ENCODE results near the gene AFG1L.

The AFG1L gene

DNA sequence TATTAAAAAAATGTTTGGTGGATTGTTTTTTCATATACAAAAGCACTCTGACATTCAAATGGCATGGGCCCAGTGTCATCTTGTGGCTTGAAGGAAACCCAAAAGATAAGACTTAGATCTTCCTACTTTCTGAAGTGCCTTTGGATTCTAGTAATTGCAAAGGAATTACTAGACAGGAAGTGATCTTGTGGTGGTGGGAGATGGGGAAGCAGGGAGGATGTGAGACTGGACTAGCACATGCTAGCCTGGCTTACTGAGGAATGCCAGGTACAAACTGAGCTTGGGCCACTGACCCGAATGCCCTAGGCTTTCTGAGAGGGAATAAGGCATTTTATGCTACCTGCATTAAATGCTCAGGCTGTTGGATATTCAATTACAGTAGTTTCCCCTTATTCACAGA lies 59.0 kb downstream of the AFG1L start:
- Histone ChIP-seq H3K9ac (ENCODE audit: low read depth, low read length) (no peak overlapping the region), H3K36me3 (ENCODE audit: insufficient read depth, low read length) (no peaks in the 10 kb centered on the region), H3K4me1 (ENCODE audit: insufficient read depth, low read length) (no peaks in the 10 kb centered on the region)

DNA sequence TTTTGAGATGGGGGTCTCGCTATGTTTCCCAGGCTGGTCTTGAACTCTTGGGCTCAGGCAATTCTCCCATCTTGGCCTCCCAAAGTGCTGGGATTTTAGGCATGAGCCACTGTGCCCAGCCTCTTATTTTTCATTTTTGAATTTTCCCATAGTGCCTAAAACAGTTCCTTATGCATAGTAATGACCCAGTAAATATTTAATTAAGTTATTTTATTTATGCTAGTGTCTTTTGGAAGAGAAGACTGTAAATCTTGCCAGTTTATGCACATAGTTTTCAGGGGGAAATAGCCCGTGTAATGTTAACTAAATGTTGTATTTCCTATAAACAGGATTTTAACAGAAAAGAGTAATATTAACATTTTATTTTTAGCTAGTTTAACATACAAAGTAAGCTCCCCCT lies 60.3 kb downstream of the AFG1L start:
- Histone ChIP-seq H3K36me3 (ENCODE audit: insufficient read depth, low read length) (no peaks in the 10 kb centered on the region), H3K4me1 (ENCODE audit: insufficient read depth, low read length) (no peaks in the 10 kb centered on the region), H3K9me3 (ENCODE audit: control insufficient read depth, insufficient read depth, low read length) (no peaks in the 10 kb centered on the region), H3K9ac (ENCODE audit: low read depth, low read length) (no peak overlapping the region)

More for the DNA sequence above, 59.0 kb downstream of the AFG1L start:
- no peaks in the 10 kb centered on the region for H3K9me3 ChIP-seq (ENCODE audit: control insufficient read depth, insufficient read depth, low read length)

DNA sequence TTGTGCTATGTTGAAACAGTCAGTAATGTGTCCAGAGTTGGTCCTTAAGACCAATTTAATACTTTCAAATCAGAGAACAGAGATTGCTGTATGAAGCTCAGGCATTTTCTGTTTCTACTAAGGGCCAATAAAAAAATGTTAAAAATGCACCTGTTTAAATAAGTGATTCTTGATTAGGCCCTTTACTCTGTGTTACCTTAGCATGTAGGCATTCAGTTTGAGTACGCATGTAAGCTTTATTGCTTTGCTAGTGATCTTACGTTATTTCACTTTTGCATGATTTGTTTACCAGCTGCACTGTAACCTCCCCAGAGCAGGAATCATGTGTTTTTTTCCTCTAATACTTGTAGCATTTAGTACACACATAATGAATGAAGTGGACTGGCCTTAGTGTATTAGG lies 61.0 kb downstream of the AFG1L start:
- Histone ChIP-seq H3K9ac (ENCODE audit: low read depth, low read length) (no peak overlapping the region), H3K4me1 (ENCODE audit: insufficient read depth, low read length) (no peaks in the 10 kb centered on the region), H3K9me3 (ENCODE audit: control insufficient read depth, insufficient read depth, low read length) (no peaks in the 10 kb centered on the region), H3K36me3 (ENCODE audit: insufficient read depth, low read length) (no peaks in the 10 kb centered on the region)

DNA sequence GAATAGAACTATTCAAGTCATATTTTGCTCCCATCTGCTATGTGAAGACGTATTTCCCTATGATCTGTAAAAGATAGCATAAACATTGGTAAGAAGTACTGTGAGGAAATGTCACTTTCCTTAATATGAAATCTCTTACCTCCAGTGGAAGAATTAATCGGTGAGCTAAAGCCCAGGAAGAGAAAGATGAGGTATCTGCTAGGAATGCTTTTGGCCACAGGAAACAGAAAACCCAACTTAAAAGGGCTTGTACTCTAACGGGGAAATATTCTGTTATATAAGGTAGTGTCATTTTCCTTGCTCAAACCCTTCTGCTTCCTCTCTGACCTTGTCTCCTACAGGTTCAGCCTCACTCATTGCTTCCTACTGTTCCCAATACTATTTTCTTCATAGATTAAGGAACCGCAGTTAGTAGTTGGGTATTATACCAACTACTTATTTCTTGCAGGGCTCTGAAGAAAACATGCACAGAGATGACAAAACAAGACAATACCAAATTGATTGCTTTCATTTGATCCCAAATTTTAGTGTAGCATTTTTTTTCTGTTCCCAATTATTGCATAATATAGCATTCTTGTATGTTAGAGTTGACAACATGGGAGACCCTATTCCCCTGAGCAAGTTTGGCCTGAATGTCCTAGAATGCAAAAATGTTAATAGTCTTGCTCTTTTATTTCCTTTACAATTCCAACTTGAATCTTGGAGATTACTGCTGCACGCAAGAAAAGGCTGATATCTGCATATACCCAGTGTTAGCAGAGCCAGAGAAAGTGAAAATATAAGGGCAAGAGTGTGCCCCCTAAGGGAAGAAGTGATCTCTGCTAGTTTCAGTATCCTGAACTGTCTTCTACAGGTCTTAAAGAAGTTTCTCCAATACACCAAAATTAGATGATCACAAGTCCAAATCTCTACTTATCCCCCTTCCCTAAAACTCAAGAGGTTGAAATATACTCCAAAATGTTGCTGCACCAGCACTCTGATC lies 65.3 kb downstream of the AFG1L start:
- Histone ChIP-seq H3K9ac (ENCODE audit: low read depth, low read length) (no peak overlapping the region), H3K36me3 (ENCODE audit: insufficient read depth, low read length) (no peaks in the 10 kb centered on the region), H3K4me1 (ENCODE audit: insufficient read depth, low read length) (no peaks in the 10 kb centered on the region; the same call in 1 of the 2 replicates), H3K9me3 (ENCODE audit: control insufficient read depth, insufficient read depth, low read length) (no peaks in the 10 kb centered on the region)

DNA sequence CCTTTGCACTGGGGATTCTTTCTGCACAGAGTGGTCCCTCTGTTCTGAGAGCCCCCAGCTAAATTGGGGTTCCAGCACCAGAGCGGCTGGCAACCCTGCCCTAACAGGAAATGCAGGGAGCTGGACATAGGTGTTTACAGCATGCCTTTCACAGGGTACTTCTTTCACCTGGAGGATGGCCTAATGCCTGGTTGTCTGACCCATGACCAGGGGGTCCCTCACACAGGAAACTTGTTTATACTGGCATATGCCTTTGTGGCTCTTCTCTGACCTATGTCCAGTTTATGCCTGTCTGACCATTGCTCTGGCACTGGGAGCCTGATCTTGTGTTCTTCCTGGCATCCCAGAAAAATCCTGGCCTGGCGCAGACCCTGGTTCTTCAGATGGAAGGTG lies 66.1 kb downstream of the AFG1L start:
- H3K9me3 ChIP-seq (ENCODE audit: control insufficient read depth, insufficient read depth, low read length): no peaks in the 10 kb centered on the region
- no peak overlapping the region for H3K9ac ChIP-seq (ENCODE audit: low read depth, low read length)
- no peaks in the 10 kb centered on the region for H3K36me3 ChIP-seq (ENCODE audit: insufficient read depth, low read length)
- peaks cover 4% of the 10 kb centered on the region; the same call in 1 of the 2 replicates for H3K4me1 ChIP-seq (ENCODE audit: insufficient read depth, low read length)

DNA sequence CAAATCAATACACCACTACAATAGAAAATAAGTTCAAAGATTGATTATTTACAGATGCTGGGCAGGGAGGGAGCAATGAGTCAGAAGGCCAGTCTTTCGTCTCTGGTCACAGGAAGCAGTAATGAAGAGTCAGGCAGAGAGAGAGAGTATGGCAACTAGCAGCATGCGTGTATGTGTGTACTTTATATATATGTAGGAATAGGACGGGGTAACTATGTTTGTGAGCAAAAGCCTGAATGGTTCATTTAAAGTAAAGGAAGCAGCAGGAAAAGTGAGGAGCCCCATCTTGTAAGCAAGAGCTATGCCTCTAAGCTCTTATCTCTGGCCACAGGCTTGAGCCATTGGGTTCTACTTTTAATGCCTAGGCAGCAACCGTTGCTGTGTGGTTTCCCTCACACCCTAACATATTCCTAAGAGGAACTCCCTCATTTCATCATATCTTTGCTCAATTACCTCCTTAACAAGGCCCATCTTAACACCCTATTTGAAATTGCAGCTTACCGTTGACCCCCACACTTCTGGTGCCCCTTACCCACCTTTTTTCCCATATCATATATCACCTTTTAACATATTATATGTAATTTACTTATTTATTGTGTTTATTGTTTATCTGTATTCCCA lies 66.6 kb downstream of the AFG1L start:
- Histone ChIP-seq H3K9me3 (ENCODE audit: control insufficient read depth, insufficient read depth, low read length) (no peaks in the 10 kb centered on the region), H3K4me1 (ENCODE audit: insufficient read depth, low read length) (peaks cover 4% of the 10 kb centered on the region; the same call in 1 of the 2 replicates), H3K9ac (ENCODE audit: low read depth, low read length) (no peak overlapping the region), H3K36me3 (ENCODE audit: insufficient read depth, low read length) (no peaks in the 10 kb centered on the region)

DNA sequence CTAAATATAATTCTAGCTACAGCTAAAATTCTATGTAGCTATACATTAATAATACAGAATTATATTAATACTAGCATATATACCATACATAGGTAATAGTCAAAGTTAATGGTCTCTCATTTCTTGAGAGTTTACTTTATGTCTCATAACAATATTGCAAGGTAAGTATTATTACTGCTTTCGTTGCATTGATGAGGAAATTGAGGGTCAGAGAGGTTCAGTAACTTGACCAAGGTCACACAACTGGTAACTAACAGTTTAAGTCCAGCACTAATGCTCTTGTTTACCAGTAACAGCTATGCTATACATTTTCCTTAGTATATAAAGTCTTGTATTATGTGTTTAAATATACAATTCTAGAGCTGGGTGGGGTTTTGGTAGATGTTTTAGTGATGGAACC lies 67.6 kb downstream of the AFG1L start:
- Histone ChIP-seq H3K9me3 (ENCODE audit: control insufficient read depth, insufficient read depth, low read length) (no peaks in the 10 kb centered on the region), H3K9ac (ENCODE audit: low read depth, low read length) (no peak overlapping the region), H3K4me1 (ENCODE audit: insufficient read depth, low read length) (peaks cover 4% of the 10 kb centered on the region; the same call in 1 of the 2 replicates), H3K36me3 (ENCODE audit: insufficient read depth, low read length) (no peaks in the 10 kb centered on the region)

DNA sequence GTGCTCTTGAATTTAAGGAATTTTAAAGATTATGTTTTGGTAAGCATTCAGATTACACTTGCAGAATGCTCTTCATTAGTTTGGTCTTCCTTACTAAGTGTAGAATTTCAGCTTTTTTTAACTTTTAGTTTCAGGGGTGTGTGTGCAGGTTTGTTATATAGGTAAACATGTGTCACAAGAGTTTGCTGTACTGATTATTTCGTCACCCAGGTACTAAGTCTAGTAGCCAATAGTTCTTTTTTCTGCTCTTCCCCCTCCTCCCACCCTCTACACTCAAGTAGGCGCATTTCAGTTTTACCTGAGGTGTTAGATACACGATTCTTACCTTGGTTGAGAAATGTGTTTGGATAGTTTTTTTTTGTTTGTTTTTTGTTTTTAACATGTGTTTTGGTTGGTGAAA lies 68.3 kb downstream of the AFG1L start:
- Histone ChIP-seq H3K36me3 (ENCODE audit: insufficient read depth, low read length) (no peaks in the 10 kb centered on the region), H3K9me3 (ENCODE audit: control insufficient read depth, insufficient read depth, low read length) (no peaks in the 10 kb centered on the region), H3K9ac (ENCODE audit: low read depth, low read length) (no peak overlapping the region), H3K4me1 (ENCODE audit: insufficient read depth, low read length) (peaks cover 4% of the 10 kb centered on the region; the same call in 1 of the 2 replicates)

DNA sequence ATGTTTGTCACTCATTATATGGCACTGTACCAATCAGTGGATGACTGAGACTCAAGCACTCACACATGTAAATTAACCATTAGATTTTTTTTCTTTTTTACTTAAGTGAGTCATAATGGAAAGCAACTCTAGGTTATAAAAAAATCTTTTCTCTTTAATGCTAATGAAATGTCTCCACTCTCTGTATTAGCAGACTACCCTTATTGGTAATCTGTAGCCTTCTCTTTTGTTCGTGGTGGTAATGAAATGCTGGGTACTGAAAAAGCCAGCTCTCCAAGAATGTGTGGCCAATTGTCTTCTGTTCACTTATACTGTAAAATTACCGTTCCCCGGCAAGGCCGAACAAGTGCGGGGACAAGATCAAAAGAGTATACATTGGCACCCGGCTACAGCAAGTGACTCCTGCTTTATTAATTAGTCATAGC lies 69.0 kb downstream of the AFG1L start:
- Histone ChIP-seq H3K4me1 (ENCODE audit: insufficient read depth, low read length) (peaks cover 4% of the 10 kb centered on the region; the same call in 1 of the 2 replicates), H3K9ac (ENCODE audit: low read depth, low read length) (no peak overlapping the region), H3K9me3 (ENCODE audit: control insufficient read depth, insufficient read depth, low read length) (no peaks in the 10 kb centered on the region), H3K36me3 (ENCODE audit: insufficient read depth, low read length) (no peaks in the 10 kb centered on the region)

DNA sequence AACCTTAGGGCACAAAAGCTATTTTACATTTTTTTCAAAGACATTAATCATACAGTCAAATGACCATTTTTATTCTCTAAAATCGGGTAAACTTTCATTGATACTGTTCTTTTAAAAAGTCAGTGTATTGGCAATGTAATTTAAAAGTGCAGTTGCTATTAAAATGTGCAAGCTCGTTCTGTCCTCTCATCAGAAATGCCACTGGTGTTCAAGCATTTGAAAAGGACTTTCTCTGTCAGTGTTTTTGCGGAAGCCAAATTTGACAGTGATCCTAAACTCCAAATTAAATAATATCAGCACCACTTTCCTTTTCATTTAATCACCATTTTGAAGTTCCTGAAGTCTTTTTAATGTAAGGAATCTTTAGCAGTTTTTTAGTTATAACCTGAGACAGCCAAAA lies 69.6 kb downstream of the AFG1L start:
- no peaks in the 10 kb centered on the region for H3K9me3 ChIP-seq (ENCODE audit: control insufficient read depth, insufficient read depth, low read length)
- H3K4me1 ChIP-seq (ENCODE audit: insufficient read depth, low read length): peaks cover 4% of the 10 kb centered on the region; the same call in 1 of the 2 replicates
- no peak overlapping the region for H3K9ac ChIP-seq (ENCODE audit: low read depth, low read length)
- no peaks in the 10 kb centered on the region for H3K36me3 ChIP-seq (ENCODE audit: insufficient read depth, low read length)

DNA sequence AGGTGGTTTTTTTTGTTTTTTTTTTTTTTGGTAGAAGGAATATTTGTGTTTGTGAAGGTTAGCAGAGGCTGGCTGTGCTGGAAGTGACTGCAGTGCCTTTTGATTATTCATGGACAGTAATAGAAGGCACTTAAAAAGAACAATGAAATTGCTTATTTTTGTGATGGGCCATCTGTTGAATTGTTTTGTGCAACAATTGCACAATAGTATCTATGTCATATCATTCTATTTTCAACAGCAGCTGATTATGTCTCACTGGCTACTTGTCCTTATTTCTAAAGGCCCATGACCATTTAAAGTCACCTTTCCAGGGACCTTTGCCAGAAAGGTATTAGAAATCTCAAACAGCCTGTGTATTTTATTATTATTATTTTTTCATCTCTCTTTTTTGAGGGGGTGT lies 70.6 kb downstream of the AFG1L start:
- H3K9ac ChIP-seq (ENCODE audit: low read depth, low read length): no peak overlapping the region
- no peaks in the 10 kb centered on the region for H3K9me3 ChIP-seq (ENCODE audit: control insufficient read depth, insufficient read depth, low read length)
- no peaks in the 10 kb centered on the region for H3K36me3 ChIP-seq (ENCODE audit: insufficient read depth, low read length)
- H3K4me1 ChIP-seq (ENCODE audit: insufficient read depth, low read length): peaks cover 4% of the 10 kb centered on the region; the same call in 1 of the 2 replicates

DNA sequence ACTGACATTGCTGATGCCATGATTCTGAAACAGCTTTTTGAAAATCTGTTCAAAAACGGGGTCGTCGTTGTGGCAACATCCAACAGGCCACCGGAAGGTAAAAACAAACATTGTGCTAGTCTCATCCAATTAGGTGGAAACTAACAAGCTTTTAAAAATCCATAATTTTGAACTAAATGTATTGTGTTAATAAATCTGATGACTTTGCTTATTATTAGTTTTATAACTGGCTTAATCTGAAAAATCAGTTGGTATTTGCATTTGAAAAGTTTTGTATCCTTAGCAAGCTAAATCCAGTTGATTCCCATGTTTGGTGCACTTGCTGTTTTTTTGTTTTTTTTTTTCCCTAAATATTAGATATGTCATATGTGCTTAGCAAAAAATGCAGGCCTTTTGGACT lies 71.4 kb downstream of the AFG1L start:
- H3K9me3 ChIP-seq (ENCODE audit: control insufficient read depth, insufficient read depth, low read length): no peaks in the 10 kb centered on the region
- H3K4me1 ChIP-seq (ENCODE audit: insufficient read depth, low read length): peaks cover 4% of the 10 kb centered on the region; the same call in 1 of the 2 replicates
- no peaks in the 10 kb centered on the region for H3K36me3 ChIP-seq (ENCODE audit: insufficient read depth, low read length)
- no peak overlapping the region for H3K9ac ChIP-seq (ENCODE audit: low read depth, low read length)

DNA sequence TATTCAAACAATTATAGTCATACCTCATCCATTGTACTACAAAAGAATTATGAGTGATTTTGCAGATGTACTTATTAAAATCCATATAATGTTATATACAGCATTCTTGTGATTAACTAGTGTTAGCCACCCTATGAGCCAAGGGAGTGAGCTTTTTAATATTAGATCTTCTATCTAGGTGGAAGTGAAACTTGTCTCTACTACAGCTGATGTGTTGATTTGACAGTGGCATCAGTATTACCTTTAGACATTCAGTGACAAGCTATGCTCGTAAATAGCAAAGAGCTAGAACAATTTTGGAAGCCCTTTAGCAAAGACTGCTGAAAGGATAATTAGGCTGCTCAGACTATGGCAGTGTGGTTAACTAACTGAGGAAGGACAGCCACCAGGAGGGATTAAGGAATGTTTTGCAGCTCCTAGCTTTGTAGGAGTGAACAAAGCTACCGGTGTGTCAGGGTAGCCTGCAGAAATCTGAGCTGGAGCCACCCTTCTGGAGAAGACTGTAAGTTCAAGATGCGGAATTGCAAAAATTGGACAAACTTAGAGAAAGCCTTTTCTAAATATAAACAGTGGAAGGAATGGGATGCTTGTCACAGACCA lies 73.7 kb downstream of the AFG1L start:
- H3K9me3 ChIP-seq (ENCODE audit: control insufficient read depth, insufficient read depth, low read length): no peaks in the 10 kb centered on the region
- no peaks in the 10 kb centered on the region for H3K36me3 ChIP-seq (ENCODE audit: insufficient read depth, low read length)
- H3K9ac ChIP-seq (ENCODE audit: low read depth, low read length): no peak overlapping the region
- H3K4me1 ChIP-seq (ENCODE audit: insufficient read depth, low read length): peaks cover 4% of the 10 kb centered on the region; the same call in 1 of the 2 replicates

DNA sequence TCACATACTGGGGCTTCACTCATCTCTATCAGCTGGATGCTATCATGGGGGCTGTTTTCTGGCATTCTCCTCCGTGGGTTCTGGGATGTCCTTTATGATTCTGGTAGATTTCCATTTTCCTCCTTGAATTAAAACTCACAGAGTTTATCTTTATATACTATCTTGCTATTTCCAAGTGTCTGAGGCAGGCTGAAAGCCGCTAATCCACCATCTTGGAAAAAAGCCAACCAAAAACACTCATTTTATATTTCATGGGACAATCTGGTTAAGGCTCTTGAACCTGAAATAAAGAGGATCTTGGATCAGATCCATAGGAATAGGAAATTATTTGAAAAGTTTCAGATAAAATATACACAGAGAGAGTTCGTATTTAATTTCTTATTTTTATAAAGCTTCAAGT lies 86.0 kb downstream of the AFG1L start:
- peaks cover 4% of the 10 kb centered on the region; the same call in 1 of the 2 replicates for H3K9me3 ChIP-seq (ENCODE audit: control insufficient read depth, insufficient read depth, low read length)
- H3K4me1 ChIP-seq (ENCODE audit: insufficient read depth, low read length): no peaks in the 10 kb centered on the region
- no peaks in the 10 kb centered on the region for H3K36me3 ChIP-seq (ENCODE audit: insufficient read depth, low read length)
- H3K9ac ChIP-seq (ENCODE audit: low read depth, low read length): no peak overlapping the region
